Liver (tissue), 9 donors: Measurements from ENCODE around the gene PET100. TPM values are rescaled to one million over a fixed set of nuclear protein-coding genes. Genes with fewer than 3 reads are reported as not detected.

ENCODE experiments used
- DNase-seq: peaks from one replicate; pipeline ENCODE4 v3.0.0-alpha.2; 2017; ENCODE audit warnings: low spot score
- H3K27ac ChIP-seq, 2 donors: one replicate each; pipeline ENCODE4 v1.7.0; 2013; ENCODE audit warnings: inconsistent platforms in 2 of 2, low read length in 2 of 2, control low read depth in 1 of 2, low read depth in 1 of 2, mild to moderate bottlenecking in 1 of 2
- H3K27me3 ChIP-seq, 4 donors: one replicate each; pipeline versions ENCODE4 v1.6.1 to v1.7.0; 2013; ENCODE audit warnings: low read length in 3 of 4, inconsistent platforms in 1 of 4, mild to moderate bottlenecking in 1 of 4, moderate library complexity in 1 of 4; ENCODE audit not compliant: control insufficient read depth in 4 of 4, insufficient read depth in 4 of 4
- H3K36me3 ChIP-seq, 4 donors: one replicate each; pipeline versions ENCODE4 v1.6.1 to v1.7.0; 2013; ENCODE audit warnings: low read length in 3 of 4, mild to moderate bottlenecking in 3 of 4, low read depth in 1 of 4, moderate library complexity in 1 of 4; ENCODE audit not compliant: control insufficient read depth in 4 of 4, insufficient read depth in 3 of 4
- H3K4me1 ChIP-seq, 4 donors: one replicate each; pipeline versions ENCODE4 v1.6.1 to v1.7.0; 2013; ENCODE audit warnings: low read length in 3 of 4, mild to moderate bottlenecking in 3 of 4, moderate library complexity in 1 of 4; ENCODE audit not compliant: control insufficient read depth in 4 of 4, insufficient read depth in 4 of 4
- H3K4me3 ChIP-seq, 3 donors: one replicate each; pipeline versions ENCODE4 v1.6.1 to v1.7.0; 2013; ENCODE audit warnings: low read length in 3 of 3, control low read depth in 1 of 3, low read depth in 1 of 3, mild to moderate bottlenecking in 1 of 3
- H3K9ac ChIP-seq, 2 donors: one replicate each; pipeline ENCODE4 v1.7.0; 2013; ENCODE audit warnings: low read length in 2 of 2, mild to moderate bottlenecking in 2 of 2, moderate library complexity in 2 of 2, control low read depth in 1 of 2, low read depth in 1 of 2
- H3K9me3 ChIP-seq, 4 donors: one replicate each; pipeline versions ENCODE4 v1.6.1 to v1.7.0; 2013; ENCODE audit warnings: low read length in 3 of 4; ENCODE audit not compliant: control insufficient read depth in 4 of 4
- CTCF ChIP-seq: fragments of 150-350 bp; IDR thresholded peaks from 2 replicates; pipeline ENCODE4 v1.5.1; 2017; ENCODE audit warnings: improper control_type of control experiment, low read depth, low read length; ENCODE audit not compliant: missing input control
- EGR1 ChIP-seq, 2 donors: IDR thresholded peaks; 2 replicates each; pipeline ENCODE4 v1.6.1; 2016 to 2018; ENCODE audit warnings: antibody characterized with exemption in 2 of 2, low read depth in 2 of 2
- FOXA1 ChIP-seq: IDR thresholded peaks from 2 replicates; pipeline ENCODE4 v1.6.1; 2016; ENCODE audit warnings: antibody characterized with exemption
- FOXA2 ChIP-seq: IDR thresholded peaks from 2 replicates; pipeline ENCODE4 v1.6.1; 2016; ENCODE audit warnings: antibody characterized with exemption
- GABPA ChIP-seq, 2 donors: IDR thresholded peaks in 1 of 2; conservative IDR thresholded peaks in 1 of 2; 2 replicates each; pipeline ENCODE4 v1.6.1; 2016; ENCODE audit warnings: antibody characterized with exemption in 2 of 2, mild to moderate bottlenecking in 1 of 2, moderate library complexity in 1 of 2
- HNF4A ChIP-seq, 2 donors: conservative IDR thresholded peaks; 2 replicates each; pipeline ENCODE4 v1.6.1; 2016; ENCODE audit warnings: antibody characterized with exemption in 2 of 2, mild to moderate bottlenecking in 2 of 2
- HNF4G ChIP-seq: IDR thresholded peaks from 2 replicates; pipeline ENCODE4 v1.6.1; 2016; ENCODE audit warnings: antibody characterized with exemption
- JUND ChIP-seq, 2 donors: IDR thresholded peaks; 2 replicates each; pipeline ENCODE4 v1.6.1; 2016; ENCODE audit warnings: antibody characterized with exemption in 2 of 2
- NR2F2 ChIP-seq: IDR thresholded peaks from 2 replicates; pipeline ENCODE4 v1.6.1; 2016; ENCODE audit warnings: antibody characterized with exemption
- RAD21 ChIP-seq, 2 donors: IDR thresholded peaks; 2 replicates each; pipeline ENCODE4 v1.6.1; 2016; ENCODE audit warnings: antibody characterized with exemption in 2 of 2, mild to moderate bottlenecking in 2 of 2
- REST ChIP-seq: IDR thresholded peaks from 2 replicates; pipeline ENCODE4 v1.6.1; 2016; ENCODE audit warnings: antibody characterized with exemption, mild to moderate bottlenecking
- SP1 ChIP-seq: IDR thresholded peaks from 2 replicates; pipeline ENCODE4 v1.6.1; 2018; ENCODE audit warnings: antibody characterized with exemption, mild to moderate bottlenecking
- TAF1 ChIP-seq: conservative IDR thresholded peaks from 2 replicates; pipeline ENCODE4 v1.6.1; 2016; ENCODE audit warnings: antibody characterized with exemption, mild to moderate bottlenecking
- WGBS: extraction: QIAGEN DNeasy Blood & Tissue Kit; methylation state at CpG from one replicate; pipeline ENCODE4 v1.1.7; 2013; 5-methylcytosine and 5-hydroxymethylcytosine counted together
- polyA plus RNA-seq, 2 donors: library from polyadenylated mRNA; stranded (reverse) in 1 of 2; unstranded in 1 of 2; fragments of 200-250 nt in 1 of 2; fragments of >200 nt in 1 of 2; fragmentation: Nextera tagmentation in 1 of 2; extraction: Ambion mirVana in 1 of 2; gene quantifications; one replicate each; pipeline versions ENCODE4 v1.2.1 to v1.2.3, GENCODE V29; 2013 to 2015
- total RNA-seq, 2 donors: library from RNA; depleted of rRNA; stranded (reverse); fragments of >200 nt; gene quantifications; one replicate each; pipeline ENCODE4 v1.2.3, GENCODE V29; 2014
- TF ChIP-seq, protein P1 (sequence below): IDR thresholded peaks from 2 replicates; pipeline ENCODE4 v1.6.1; 2016; ENCODE audit warnings: antibody characterized with exemption
- donor health status: healthy.
- donor health status: healthy.
- donor health status: healthy.
- donor health status: healthy.
- donor health status: healthy.

The PET100 gene
- total and polyA plus RNA-seq, 4 donors, result 4.8 to 225 (median 26.7) TPM

GRCh38 chr19:7602935-7603497 is 26.6 kb upstream of the PET100 start:
- no peak overlapping the region for H3K27ac ChIP-seq
- peaks cover under 1 to 13% (median 3%) of the 10 kb centered on the region in 4 donors for H3K36me3 ChIP-seq
- H3K9me3 ChIP-seq, result no peaks in the 10 kb centered on the region
- H3K4me1 ChIP-seq, result peaks cover 0 to 8% (median 3%) of the 10 kb centered on the region in 4 donors
- H3K4me3 ChIP-seq, result no peak overlapping the region
- WGBS, result 53% methylated on average over 11 of the region's 11 CpGs
- no peaks in the 10 kb centered on the region for H3K27me3 ChIP-seq
- no peak for DNase-seq
- H3K9ac ChIP-seq, result no peak overlapping the region
- TF ChIP-seq SP1 (no peak), RAD21 (IDR thresholded peaks at IDR 0.05) (no peak), TAF1 (no peak), HNF4A (conservative IDR thresholded peaks at IDR 0.05) (no peak), FOXA1 (no peak), REST (no peak), GABPA (IDR thresholded peaks at IDR 0.05 in 1 of 2, conservative IDR thresholded peaks at IDR 0.05 in 1 of 2) (no peak), HNF4G (no peak)
- TF ChIP-seq, protein P1, sequence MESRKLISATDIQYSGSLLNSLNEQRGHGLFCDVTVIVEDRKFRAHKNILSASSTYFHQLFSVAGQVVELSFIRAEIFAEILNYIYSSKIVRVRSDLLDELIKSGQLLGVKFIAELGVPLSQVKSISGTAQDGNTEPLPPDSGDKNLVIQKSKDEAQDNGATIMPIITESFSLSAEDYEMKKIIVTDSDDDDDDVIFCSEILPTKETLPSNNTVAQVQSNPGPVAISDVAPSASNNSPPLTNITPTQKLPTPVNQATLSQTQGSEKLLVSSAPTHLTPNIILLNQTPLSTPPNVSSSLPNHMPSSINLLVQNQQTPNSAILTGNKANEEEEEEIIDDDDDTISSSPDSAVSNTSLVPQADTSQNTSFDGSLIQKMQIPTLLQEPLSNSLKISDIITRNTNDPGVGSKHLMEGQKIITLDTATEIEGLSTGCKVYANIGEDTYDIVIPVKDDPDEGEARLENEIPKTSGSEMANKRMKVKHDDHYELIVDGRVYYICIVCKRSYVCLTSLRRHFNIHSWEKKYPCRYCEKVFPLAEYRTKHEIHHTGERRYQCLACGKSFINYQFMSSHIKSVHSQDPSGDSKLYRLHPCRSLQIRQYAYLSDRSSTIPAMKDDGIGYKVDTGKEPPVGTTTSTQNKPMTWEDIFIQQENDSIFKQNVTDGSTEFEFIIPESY, result no peak

- DNase-seq, result no peak
- no peaks in the 10 kb centered on the region for H3K27me3 ChIP-seq
- no peak overlapping the region for H3K4me3 ChIP-seq
- TF ChIP-seq EGR1 (IDR thresholded peaks at IDR 0.05; ENCODE audit: low read depth in 2 of 2) (no peak), JUND (IDR thresholded peaks at IDR 0.05) (no peak), FOXA1 (no peak), RAD21 (IDR thresholded peaks at IDR 0.05) (no peak), HNF4G (no peak), FOXA2 (no peak), SP1 (no peak), CTCF (no peak), NR2F2 (no peak), GABPA (IDR thresholded peaks at IDR 0.05 in 1 of 2, conservative IDR thresholded peaks at IDR 0.05 in 1 of 2) (no peak)
- peaks cover 3 to 17% (median 4%) of the 10 kb centered on the region in 4 donors for H3K36me3 ChIP-seq
- peaks cover 0 to 8% (median 3%) of the 10 kb centered on the region in 4 donors for H3K4me1 ChIP-seq
- WGBS, result 59% methylated on average over 9 of the region's 9 CpGs
- H3K27ac ChIP-seq, result no peak overlapping the region
- H3K9ac ChIP-seq, result no peak overlapping the region
- no peaks in the 10 kb centered on the region for H3K9me3 ChIP-seq
Measured at GRCh38 chr19:7603919-7604318, 25.7 kb upstream of the PET100 start.
